ENCODE measurements around the gene SELENOH. TPM values are rescaled to one million over a fixed set of nuclear protein-coding genes. Genes with fewer than 3 reads are reported as not detected.
A peak's percentile ranks its signal among the peaks of the same experiment; 100 is the strongest.
"Not testable (repeated sequence)": the region's sequence is repeated elsewhere in the genome, so short reads cannot be mapped to it uniquely, and the experiment has no call there.

SELENOH gene
- total RNA-seq, 1 donor from 2014 or later = 118 TPM

GRCh38 chr11:57704932-57705331 is 36.4 kb upstream of the SELENOH start:
- peaks cover 2% of the 10 kb centered on the region for H3K4me1 ChIP-seq
- H3K27ac ChIP-seq = no peak overlapping the region
- H3K36me3 ChIP-seq = peaks cover 74% of the 10 kb centered on the region
- DNase-seq (no peak), ATAC-seq (no peak)
- no peaks in the 10 kb centered on the region for H3K27me3 ChIP-seq (ENCODE audit: low read depth)
- TF ChIP-seq CTCF (IDR thresholded peaks at IDR 0.05) = no peak
- no peak overlapping the region for H3K4me3 ChIP-seq
- H3K9me3 ChIP-seq = no peaks in the 10 kb centered on the region
- intact Hi-C loops (cut with DNase I) = no loop called here

GRCh38 chr11:57705432-57705831 is 35.9 kb upstream of the SELENOH start:
- H3K4me3 ChIP-seq; DNase-seq; H3K27ac ChIP-seq; H3K27me3 ChIP-seq (ENCODE audit: low read depth); H3K4me1 ChIP-seq; ATAC-seq; H3K9me3 ChIP-seq; intact Hi-C loops (cut with DNase I): not testable (repeated sequence)
- H3K36me3 ChIP-seq = peaks cover 69% of the 10 kb centered on the region

- no peak overlapping the region for H3K27ac ChIP-seq
Measured at GRCh38 chr11:57709802-57710367, 31.4 kb upstream of the SELENOH start.

GRCh38 chr11:57711414-57712255 is 29.7 kb upstream of the SELENOH start, which contains the start of gene MED19:
Gene MED19 (minus strand): TSS chr11:57712215. CDS start chr11:57712179, 36 bp downstream.
- intact Hi-C loops (cut with DNase I) = no loop called here
- peaks cover 13% of the 10 kb centered on the region for H3K36me3 ChIP-seq
- H3K4me1 ChIP-seq = peaks cover 41% of the 10 kb centered on the region
- H3K9me3 ChIP-seq = no peaks in the 10 kb centered on the region
- no peaks in the 10 kb centered on the region for H3K27me3 ChIP-seq (ENCODE audit: low read depth)
- DNase-seq (peak; percentile 89), ATAC-seq (peak; percentile 87 to 89)
- no peak for TF ChIP-seq CTCF (IDR thresholded peaks at IDR 0.05)
- peak within 1 kb of the TSS; percentile 79 for H3K4me3 ChIP-seq
- H3K27ac ChIP-seq = peak within 1 kb of the TSS; percentile 87

More at GRCh38 chr11:57709802-57710367, 31.4 kb upstream of the SELENOH start:
- no peak for DNase-seq
- H3K4me3 ChIP-seq = no peak overlapping the region
- intact Hi-C loops (cut with DNase I) = no loop called here
- no peak for TF ChIP-seq CTCF (IDR thresholded peaks at IDR 0.05)
- no peaks in the 10 kb centered on the region for H3K27me3 ChIP-seq (ENCODE audit: low read depth)
- no peaks in the 10 kb centered on the region for H3K9me3 ChIP-seq
- peaks cover 38% of the 10 kb centered on the region for H3K4me1 ChIP-seq
- no peak for ATAC-seq
- H3K36me3 ChIP-seq = peaks cover 24% of the 10 kb centered on the region

- intact Hi-C loops (cut with DNase I) = no loop called here
- ATAC-seq = peak; percentile 97
- H3K4me1 ChIP-seq = peaks cover 41% of the 10 kb centered on the region
Measured at GRCh38 chr11:57712256-57713150, 28.8 kb upstream of the SELENOH start, which contains the start of gene TMX2. Gene TMX2 (plus strand): TSS chr11:57712593. CDS start chr11:57712619, 26 bp downstream.

More at GRCh38 chr11:57712256-57713150, 28.8 kb upstream of the SELENOH start, which contains the start of gene TMX2:
- peak within 1 kb of the TSS; percentile 87 for H3K27ac ChIP-seq
- H3K36me3 ChIP-seq = peaks cover 8% of the 10 kb centered on the region
- peak within 1 kb of the TSS; percentile 79 for H3K4me3 ChIP-seq
- TF ChIP-seq CTCF (IDR thresholded peaks at IDR 0.05) = no peak
- DNase-seq = peak; percentile 96
- H3K9me3 ChIP-seq = no peaks in the 10 kb centered on the region
- no peaks in the 10 kb centered on the region for H3K27me3 ChIP-seq (ENCODE audit: low read depth)

All from lower lobe of right lung (tissue), 2 donors.